BE2C (cell line): ENCODE results near the gene ZDHHC14.

Experiments used
- DNase-seq: peaks from one replicate; pipeline ENCODE4 v3.0.0-alpha.2; 2020
- H3K27me3 ChIP-seq: fragments of 250-450 bp; sonication (Bioruptor Pico); 2 replicates; pipeline ENCODE4 v1.5.1; 2020; ENCODE audit warnings: mild to moderate bottlenecking
- H3K36me3 ChIP-seq: fragments of 250-450 bp; sonication (Bioruptor Pico); 2 replicates; pipeline ENCODE4 v1.5.1; 2020; ENCODE audit warnings: mild to moderate bottlenecking
- H3K4me1 ChIP-seq: fragments of 250-450 bp; sonication (Bioruptor Pico); 2 replicates; pipeline ENCODE4 v1.5.1; 2020
- H3K4me3 ChIP-seq: 2 replicates; pipeline ENCODE4 v1.5.1; 2011; ENCODE audit warnings: low read depth, low read length
- H3K9me3 ChIP-seq: fragments of 250-450 bp; sonication (Bioruptor Pico); 2 replicates; pipeline ENCODE4 v1.5.1; 2020
- TF ChIP-seq, protein P1 (sequence below): IDR thresholded peaks from 2 replicates; pipeline ENCODE4 v1.5.1; 2012; ENCODE audit warnings: mild to moderate bottlenecking, low read depth, low read length

ZDHHC14 gene

DNA sequence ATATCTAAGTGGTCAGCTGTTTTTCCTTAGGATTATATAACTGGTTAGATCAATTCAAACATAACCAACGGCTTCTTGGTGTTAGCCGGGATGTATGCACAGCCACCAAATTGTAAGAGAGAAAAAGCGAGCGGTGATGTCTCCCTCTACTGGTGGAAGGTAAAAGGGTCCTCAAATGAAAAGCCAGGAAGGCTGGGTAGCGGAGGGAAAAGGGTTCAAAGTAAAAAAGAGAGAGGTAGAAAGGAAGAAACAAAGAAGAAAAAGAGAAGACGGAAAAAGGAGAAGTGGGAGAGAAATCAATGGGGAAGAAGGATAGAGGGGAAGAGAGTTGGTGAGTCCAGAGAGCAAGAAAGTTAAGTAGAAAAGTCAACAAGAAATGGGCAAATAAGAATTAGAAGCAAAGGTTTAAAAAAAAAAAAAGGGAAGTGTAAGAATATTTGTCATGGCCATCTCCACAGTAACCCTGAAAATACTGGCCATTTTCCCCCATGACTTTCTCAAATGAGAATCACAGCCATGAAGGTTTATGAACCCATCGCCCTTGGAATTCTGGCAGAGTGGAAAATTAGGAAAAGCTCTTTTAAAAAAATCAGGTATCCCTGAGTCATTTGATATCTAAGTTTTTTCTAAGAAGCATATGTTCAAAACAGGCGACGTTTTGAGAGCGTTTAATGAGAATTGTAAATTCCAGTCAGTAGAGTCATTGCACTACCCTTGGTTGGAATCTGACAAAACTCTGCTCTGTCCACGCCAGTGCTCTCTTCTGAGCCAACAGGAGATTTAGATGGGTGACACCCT lies 286.4 kb downstream of the ZDHHC14 start:
- Histone ChIP-seq H3K27me3 (no peaks in the 10 kb centered on the region), H3K4me1 (peaks cover 2% of the 10 kb centered on the region; the same call in 1 of the 2 replicates), H3K4me3 (no peak overlapping the region), H3K36me3 (no peaks in the 10 kb centered on the region), H3K9me3 (no peaks in the 10 kb centered on the region)
- TF ChIP-seq, protein P1, sequence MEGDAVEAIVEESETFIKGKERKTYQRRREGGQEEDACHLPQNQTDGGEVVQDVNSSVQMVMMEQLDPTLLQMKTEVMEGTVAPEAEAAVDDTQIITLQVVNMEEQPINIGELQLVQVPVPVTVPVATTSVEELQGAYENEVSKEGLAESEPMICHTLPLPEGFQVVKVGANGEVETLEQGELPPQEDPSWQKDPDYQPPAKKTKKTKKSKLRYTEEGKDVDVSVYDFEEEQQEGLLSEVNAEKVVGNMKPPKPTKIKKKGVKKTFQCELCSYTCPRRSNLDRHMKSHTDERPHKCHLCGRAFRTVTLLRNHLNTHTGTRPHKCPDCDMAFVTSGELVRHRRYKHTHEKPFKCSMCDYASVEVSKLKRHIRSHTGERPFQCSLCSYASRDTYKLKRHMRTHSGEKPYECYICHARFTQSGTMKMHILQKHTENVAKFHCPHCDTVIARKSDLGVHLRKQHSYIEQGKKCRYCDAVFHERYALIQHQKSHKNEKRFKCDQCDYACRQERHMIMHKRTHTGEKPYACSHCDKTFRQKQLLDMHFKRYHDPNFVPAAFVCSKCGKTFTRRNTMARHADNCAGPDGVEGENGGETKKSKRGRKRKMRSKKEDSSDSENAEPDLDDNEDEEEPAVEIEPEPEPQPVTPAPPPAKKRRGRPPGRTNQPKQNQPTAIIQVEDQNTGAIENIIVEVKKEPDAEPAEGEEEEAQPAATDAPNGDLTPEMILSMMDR = peak; percentile 96
- peak; percentile 53 for DNase-seq

DNA sequence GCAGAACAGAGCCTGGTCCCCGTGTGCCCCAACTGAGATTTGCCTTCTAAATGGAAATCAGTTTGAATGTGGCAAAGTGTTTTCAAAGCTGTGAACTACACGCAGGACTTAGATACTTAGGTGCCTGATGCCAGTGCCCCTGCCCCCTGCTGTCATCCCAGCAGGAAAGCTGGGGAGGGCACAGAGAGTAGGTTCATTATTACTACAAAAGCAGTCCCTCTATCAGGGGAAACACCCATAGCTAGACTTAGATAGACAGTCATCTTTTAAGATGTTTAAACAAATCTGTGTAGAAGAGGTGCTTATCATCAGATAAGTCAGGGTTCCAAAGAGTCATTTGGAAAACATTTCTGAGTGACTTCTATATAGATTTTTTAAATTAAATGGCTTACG lies 287.0 kb downstream of the ZDHHC14 start:
- no peak overlapping the region for H3K4me3 ChIP-seq
- TF ChIP-seq, protein P1 = no peak
- H3K4me1 ChIP-seq = peaks cover 2% of the 10 kb centered on the region; the same call in 1 of the 2 replicates

DNA sequence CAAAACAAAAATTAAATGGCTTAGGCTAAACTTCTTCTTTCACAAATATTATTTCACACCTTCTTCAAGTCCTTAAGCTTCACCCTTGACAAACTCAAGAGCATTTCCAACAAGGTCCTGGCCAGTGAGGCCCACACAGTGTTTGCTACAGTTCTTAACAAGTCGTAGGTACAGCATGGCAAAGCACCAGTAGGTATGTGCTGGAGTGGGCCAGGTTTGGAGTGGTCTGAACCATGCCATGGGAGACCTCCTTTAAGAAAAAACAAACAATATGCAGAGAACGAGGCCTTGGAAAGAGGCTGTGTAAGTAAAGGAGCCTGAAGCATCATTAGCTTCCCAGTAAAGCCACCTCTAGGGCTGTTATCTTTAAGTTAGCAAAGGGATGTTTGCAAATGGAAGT lies 287.7 kb downstream of the ZDHHC14 start:
- H3K4me3 ChIP-seq = no peak overlapping the region
- DNase-seq = no peak
- no peaks in the 10 kb centered on the region for H3K36me3 ChIP-seq
- no peaks in the 10 kb centered on the region for H3K27me3 ChIP-seq
- peaks cover 2% of the 10 kb centered on the region; the same call in 1 of the 2 replicates for H3K4me1 ChIP-seq
- TF ChIP-seq, protein P1 = no peak
- no peaks in the 10 kb centered on the region for H3K9me3 ChIP-seq

More for the DNA sequence above, 287.0 kb downstream of the ZDHHC14 start:
- H3K27me3 ChIP-seq = no peaks in the 10 kb centered on the region
- H3K9me3 ChIP-seq = no peaks in the 10 kb centered on the region
- no peak for DNase-seq
- no peaks in the 10 kb centered on the region for H3K36me3 ChIP-seq

- Histone ChIP-seq H3K27me3 (no peaks in the 10 kb centered on the region), H3K36me3 (no peaks in the 10 kb centered on the region), H3K4me3 (no peak overlapping the region), H3K9me3 (no peaks in the 10 kb centered on the region), H3K4me1 (peaks cover 2% of the 10 kb centered on the region; the same call in 1 of the 2 replicates)
- DNase-seq = no peak
- TF ChIP-seq, protein P1 = no peak
Measured at GRCh38 chr6:157669323-157669722, 288.3 kb downstream of the ZDHHC14 start.

GRCh38 chr6:157669747-157670216 lies 288.8 kb downstream of the ZDHHC14 start:
- peak; percentile 73 for DNase-seq
- TF ChIP-seq, protein P1 = peak; percentile 23; the same call in 1 of the 2 replicates
- Histone ChIP-seq H3K4me3 (peak overlapping the region; percentile 21; the same call in 1 of the 2 replicates), H3K36me3 (no peaks in the 10 kb centered on the region), H3K4me1 (peaks cover 2% of the 10 kb centered on the region; the same call in 1 of the 2 replicates), H3K27me3 (no peaks in the 10 kb centered on the region), H3K9me3 (no peaks in the 10 kb centered on the region)
